HG03342 (cell line): ENCODE results near the gene MARCHF2.
"Not testable (repeated sequence)": the region's sequence is repeated elsewhere in the genome, so short reads cannot be mapped to it uniquely, and the experiment has no call there.

Experiments
- ATAC-seq: cut with Tn5 transposase; IDR thresholded peaks from one replicate; pipeline ENCODE4 v1.9.1; 2021; ENCODE audit warnings: mild to moderate bottlenecking, moderate library complexity; ENCODE audit not compliant: unreplicated experiment

The MARCHF2 gene, protein sequence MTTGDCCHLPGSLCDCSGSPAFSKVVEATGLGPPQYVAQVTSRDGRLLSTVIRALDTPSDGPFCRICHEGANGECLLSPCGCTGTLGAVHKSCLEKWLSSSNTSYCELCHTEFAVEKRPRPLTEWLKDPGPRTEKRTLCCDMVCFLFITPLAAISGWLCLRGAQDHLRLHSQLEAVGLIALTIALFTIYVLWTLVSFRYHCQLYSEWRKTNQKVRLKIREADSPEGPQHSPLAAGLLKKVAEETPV

GRCh38 chr19:8412783-8413628 lies at the start of gene MARCHF2:
Gene MARCHF2, plus strand, starts transcription at chr19:8413305. Its CDS starts 8,536 bp downstream, at chr19:8421841.
- ATAC-seq = peak; percentile 98

- no peak for ATAC-seq
Measured at GRCh38 chr19:8363803-8364771, 49.0 kb upstream of the MARCHF2 start, which contains the start of gene ANGPTL4. Gene ANGPTL4, plus strand, starts transcription at chr19:8364155. Its CDS starts 167 bp downstream, at chr19:8364322.

- no peak for ATAC-seq
Measured at GRCh38 chr19:8366121-8366581, 47.0 kb upstream of the MARCHF2 start.

DNA sequence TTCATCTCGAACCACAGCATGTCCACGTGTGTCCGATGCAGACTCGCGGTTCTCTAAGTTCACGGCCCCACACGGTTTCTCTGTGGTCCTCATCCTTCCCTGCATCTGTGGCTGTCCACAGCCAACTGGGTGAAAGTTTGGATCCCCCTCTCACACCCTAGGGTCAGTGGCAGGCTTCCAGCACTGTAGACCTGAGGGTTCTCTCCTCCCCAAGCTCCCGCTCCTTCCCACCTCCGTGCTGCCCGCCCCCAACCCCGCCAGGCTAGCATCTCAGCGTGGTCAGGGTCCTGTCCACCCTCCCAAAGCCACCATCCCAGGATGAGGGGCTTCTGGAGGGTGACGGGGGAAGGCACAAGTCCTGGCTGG lies 46.2 kb upstream of the MARCHF2 start:
- ATAC-seq = no peak

GRCh38 chr19:8367327-8368001 lies 45.6 kb upstream of the MARCHF2 start:
- no peak for ATAC-seq

DNA sequence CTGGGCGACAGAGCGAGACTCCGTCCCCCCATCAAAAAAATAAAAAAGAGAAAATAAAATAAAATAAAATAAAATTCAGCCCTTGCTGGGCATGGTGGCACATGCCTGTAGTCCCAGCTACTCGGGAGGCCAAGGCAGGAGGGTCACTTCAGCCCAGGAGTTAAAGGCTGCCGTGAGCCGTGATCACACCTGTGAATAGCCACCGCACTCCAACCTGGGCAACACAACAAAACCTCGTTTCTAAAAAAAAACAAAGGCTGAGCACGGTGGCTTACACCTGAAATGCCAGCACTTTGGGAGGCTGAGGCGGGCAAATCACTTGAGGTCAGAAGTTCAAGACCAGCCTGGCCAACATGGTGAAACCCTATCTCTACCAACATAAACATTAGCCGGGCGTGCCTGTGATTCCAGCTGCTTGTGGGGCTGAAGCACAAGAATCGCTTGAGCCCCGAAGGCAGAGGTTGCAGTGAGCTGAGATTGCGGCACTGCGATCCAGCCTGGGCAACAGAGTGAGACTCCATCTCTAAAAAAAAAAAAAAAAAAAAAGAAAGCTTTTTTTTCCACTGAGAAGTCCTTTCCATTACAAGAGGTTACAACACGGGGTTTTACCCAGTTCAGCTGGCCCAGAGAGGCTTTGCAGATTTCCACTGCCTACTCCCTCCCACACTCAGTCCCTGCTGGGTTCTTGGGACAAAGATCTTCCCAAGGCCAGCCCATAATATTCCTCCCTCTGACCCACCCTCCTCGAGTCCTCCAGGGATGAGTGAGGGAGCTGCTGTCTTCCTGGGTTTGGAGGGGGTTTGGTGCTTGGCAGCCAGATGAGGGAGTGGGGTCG lies 42.7 kb upstream of the MARCHF2 start:
- no peak for ATAC-seq

DNA sequence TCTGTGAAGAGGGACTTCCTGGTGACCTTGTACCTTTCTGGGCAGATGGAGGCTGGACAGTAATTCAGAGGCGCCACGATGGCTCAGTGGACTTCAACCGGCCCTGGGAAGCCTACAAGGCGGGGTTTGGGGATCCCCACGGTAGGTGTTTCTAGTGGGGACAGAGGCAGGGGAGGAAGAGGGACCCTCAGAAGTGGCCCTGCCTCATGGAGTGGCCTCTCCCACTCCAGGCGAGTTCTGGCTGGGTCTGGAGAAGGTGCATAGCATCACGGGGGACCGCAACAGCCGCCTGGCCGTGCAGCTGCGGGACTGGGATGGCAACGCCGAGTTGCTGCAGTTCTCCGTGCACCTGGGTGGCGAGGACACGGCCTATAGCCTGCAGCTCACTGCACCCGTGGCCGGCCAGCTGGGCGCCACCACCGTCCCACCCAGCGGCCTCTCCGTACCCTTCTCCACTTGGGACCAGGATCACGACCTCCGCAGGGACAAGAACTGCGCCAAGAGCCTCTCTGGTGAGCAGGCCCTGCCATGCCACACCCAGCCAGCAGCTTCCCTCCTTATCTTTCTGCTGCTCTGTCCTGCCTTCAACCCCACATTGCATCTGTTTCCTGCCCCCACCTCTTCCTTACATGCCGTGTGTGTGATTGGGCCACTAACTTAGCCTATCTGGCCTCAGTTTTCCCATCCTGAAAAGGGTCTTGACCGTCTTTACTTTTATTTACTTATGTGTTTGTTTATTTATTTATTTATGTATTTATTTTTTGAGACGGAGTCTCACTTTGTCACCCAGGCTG lies 41.9 kb upstream of the MARCHF2 start:
- ATAC-seq = no peak

DNA sequence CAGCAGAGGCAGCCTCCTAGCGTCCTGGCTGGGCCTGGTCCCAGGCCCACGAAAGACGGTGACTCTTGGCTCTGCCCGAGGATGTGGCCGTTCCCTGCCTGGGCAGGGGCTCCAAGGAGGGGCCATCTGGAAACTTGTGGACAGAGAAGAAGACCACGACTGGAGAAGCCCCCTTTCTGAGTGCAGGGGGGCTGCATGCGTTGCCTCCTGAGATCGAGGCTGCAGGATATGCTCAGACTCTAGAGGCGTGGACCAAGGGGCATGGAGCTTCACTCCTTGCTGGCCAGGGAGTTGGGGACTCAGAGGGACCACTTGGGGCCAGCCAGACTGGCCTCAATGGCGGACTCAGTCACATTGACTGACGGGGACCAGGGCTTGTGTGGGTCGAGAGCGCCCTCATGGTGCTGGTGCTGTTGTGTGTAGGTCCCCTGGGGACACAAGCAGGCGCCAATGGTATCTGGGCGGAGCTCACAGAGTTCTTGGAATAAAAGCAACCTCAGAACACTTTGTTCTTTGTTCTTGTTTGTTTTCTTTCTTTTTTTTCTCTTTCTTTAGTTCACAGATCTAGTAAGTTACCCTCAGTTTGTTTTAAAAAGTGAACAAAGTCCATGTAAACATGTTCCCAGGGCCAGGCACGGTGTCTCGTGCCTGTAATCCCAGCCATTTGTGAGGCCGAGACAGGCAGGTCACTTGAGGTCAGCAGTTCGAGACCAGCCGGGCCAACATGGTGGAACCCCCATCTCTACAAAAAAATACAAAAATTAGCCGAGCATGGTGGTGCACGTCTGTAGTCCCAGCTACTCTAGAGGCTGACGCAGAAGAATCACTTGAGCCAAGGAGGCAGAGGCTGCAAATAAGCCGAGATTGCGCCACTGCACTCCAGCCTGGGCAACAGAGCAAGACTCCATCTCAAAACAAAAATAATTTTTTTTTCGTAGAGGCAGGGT lies 39.0 kb upstream of the MARCHF2 start:
- no peak for ATAC-seq

GRCh38 chr19:8375766-8376165 lies 37.3 kb upstream of the MARCHF2 start:
- ATAC-seq = not testable (repeated sequence)

- ATAC-seq = not testable (repeated sequence)
Measured at GRCh38 chr19:8376373-8376974, 36.6 kb upstream of the MARCHF2 start.

DNA sequence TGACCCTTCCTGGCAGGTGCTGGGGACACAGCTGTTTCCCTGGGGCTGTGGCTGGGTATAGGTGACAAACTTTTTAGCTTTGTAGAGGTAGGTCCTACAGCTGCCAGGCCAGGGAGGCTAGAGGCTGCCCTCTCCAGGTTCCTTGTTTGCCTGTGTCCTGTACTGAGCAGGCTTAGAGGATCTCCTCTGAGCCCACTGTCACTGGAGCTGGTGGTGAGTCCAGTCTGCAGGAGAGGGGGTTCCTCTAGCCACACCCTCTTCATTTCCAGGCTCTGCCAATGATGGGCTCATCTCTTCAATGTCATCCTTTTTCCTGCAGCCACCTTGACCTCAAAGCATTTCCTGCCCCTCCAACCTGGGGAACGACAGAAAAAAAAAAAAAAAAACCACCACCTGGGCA lies 35.5 kb upstream of the MARCHF2 start:
- no peak for ATAC-seq

DNA sequence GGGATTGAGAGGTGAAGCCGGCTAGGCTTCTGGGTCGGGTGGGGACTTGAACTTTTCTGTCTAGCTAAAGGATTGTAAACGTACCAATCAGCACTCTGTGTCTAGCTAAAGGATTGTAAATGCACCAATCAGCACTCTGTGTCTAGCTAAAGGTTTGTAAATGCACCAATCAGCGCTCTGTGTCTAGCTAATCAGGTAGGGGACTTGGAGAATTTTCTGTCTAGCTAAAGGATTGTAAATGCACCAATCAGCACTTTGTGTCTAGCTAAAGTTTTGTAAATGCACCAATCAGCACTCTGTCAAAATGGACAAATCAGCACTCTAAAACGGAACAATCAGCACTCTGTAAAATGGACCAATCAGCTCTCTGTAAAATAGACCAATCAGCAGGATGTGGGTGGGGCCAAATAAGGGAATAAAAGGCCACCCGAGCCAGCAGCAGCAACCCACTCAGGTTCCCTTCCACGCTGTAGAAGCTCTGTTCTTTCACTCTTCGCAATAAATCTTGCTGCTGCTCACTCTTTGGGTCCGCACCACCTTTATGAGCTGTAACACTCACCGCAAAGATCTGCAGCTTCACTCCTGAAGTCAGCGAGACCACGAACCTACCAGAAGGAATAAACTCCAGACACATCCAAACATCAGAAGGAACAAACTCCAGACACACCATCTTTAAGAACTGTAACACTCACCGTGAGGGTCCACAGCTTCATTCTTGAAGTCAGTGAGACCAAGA lies 33.8 kb upstream of the MARCHF2 start:
- ATAC-seq = not testable (repeated sequence)

DNA sequence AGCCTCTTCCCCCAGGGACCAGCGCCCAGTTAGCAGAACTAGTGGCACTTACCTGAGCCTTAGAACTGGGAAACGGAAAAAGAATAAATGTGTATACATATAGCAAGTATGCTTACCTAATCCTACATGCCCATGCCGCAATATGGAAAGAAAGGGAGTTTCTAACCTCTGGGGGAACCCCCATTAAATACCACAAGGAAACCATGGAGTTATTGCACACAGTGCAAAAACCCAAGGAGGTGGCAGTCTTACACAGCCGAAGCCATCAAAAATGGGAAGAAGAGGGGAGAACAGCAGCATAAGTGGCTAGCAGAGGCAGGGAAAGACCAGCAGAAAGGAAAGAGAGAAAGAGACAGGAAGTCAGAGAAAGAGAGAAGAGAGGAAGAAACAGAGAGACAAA lies 28.5 kb upstream of the MARCHF2 start:
- ATAC-seq = not testable (repeated sequence)

- not testable (repeated sequence) for ATAC-seq
Measured at GRCh38 chr19:8385103-8385502, 28.0 kb upstream of the MARCHF2 start.

GRCh38 chr19:8385566-8385965 lies 27.5 kb upstream of the MARCHF2 start:
- not testable (repeated sequence) for ATAC-seq

DNA sequence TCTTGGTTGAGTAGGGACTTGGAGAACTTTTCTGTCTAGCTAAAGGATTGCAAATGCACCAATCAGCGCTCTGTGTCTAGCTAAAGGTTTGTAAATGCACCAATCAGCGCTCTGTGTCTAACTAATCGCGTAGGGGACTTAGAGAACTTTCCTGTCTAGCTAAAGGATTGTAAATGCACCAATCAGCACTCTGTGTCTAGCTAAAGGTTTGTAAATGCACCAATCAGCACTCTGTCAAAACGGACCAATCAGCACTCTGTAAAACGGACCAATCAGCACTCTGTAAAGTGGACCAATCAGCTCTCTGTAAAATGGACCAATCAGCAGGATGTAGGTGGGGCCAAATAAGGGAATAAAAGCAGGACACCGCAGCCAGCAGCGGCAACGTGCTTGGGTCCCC lies 26.7 kb upstream of the MARCHF2 start:
- ATAC-seq = not testable (repeated sequence)
